Sigmoid colon (tissue), 7 donors: ENCODE results near the gene GNG2. TPM values are rescaled to one million over a fixed set of nuclear protein-coding genes. Genes with fewer than 3 reads are reported as not detected.

Experiments
- DNase-seq: peaks from one replicate; pipeline ENCODE4 v3.0.0-alpha.2; 2019
- H3K27ac ChIP-seq, 4 donors: fragments of 200-600 bp; sonication (generic); one replicate each; pipeline ENCODE4 v1.5.1; 2016 to 2019; ENCODE audit warnings: mild to moderate bottlenecking in 1 of 4
- H3K27me3 ChIP-seq, 3 donors: fragments of 200-600 bp; sonication (generic); one replicate each; pipeline ENCODE4 v1.5.1; 2019; ENCODE audit warnings: mild to moderate bottlenecking in 1 of 3
- H3K36me3 ChIP-seq, 4 donors: fragments of 200-600 bp; sonication (generic); one replicate each; pipeline ENCODE4 v1.5.1; 2016 to 2019
- H3K4me1 ChIP-seq, 4 donors: fragments of 200-600 bp; sonication (generic); one replicate each; pipeline ENCODE4 v1.5.1; 2017 to 2019
- H3K4me3 ChIP-seq, 4 donors: fragments of 200-600 bp; sonication (generic); one replicate each; pipeline ENCODE4 v1.5.1; 2017 to 2019; ENCODE audit warnings: mild to moderate bottlenecking in 2 of 4, moderate library complexity in 1 of 4
- H3K9me3 ChIP-seq, 4 donors: fragments of 200-600 bp in 3 of 4; sonication (generic) in 3 of 4; one replicate each; pipeline versions ENCODE4 v1.5.1 to v1.6.1; 2013 to 2019
- EP300 ChIP-seq, 4 donors: sonication (generic); formaldehyde crosslinking; IDR thresholded peaks; one replicate each; pipeline ENCODE4 v1.6.1; 2017; ENCODE audit warnings: antibody characterized with exemption in 4 of 4
- POLR2A ChIP-seq, 2 donors: fragments of 450-650 bp; IDR thresholded peaks; one replicate each; pipeline ENCODE4 v1.6.1; 2016; ENCODE audit warnings: antibody characterized with exemption in 2 of 2, mild to moderate bottlenecking in 2 of 2, moderate library complexity in 2 of 2
- POLR2AphosphoS5 ChIP-seq, 4 donors: sonication (generic); formaldehyde crosslinking; IDR thresholded peaks; one replicate each; pipeline ENCODE4 v1.6.1; 2017; ENCODE audit warnings: antibody characterized with exemption in 4 of 4
- whole genome bisulfite sequencing, 2 donors: extraction: QIAGEN DNeasy Blood & Tissue Kit; methylation state at CpG; one replicate each; pipeline ENCODE4 v1.1.7; 2013; 5-methylcytosine and 5-hydroxymethylcytosine counted together
- intact Hi-C: fragments of 100-400 bp; cut with DNase I; formaldehyde crosslinking; loops from one replicate; pipeline ENCODE4 v1.15.1; 2023
- polyA plus RNA-seq, 3 donors: library from polyadenylated mRNA; stranded (reverse); fragments of 200-250 nt; gene quantifications; one replicate each; pipeline ENCODE4 v1.2.3, GENCODE V29; 2013
- total RNA-seq, 4 donors: library from RNA; depleted of rRNA; stranded (reverse); fragments of >200 nt; gene quantifications; one replicate each; pipeline ENCODE4 v1.1.0, GENCODE V29; 2016
- TF ChIP-seq, protein P1 (sequence below), 4 experiments: fragments of 450-650 bp in 3 of 4; fragments of 200-600 bp in 1 of 4; IDR thresholded peaks; one replicate each; pipeline ENCODE4 v1.5.1; 2016 to 2019; ENCODE audit warnings: antibody characterized with exemption in 4 of 4, mild to moderate bottlenecking in 3 of 4, moderate library complexity in 2 of 4
- donor health status: healthy with polysubstance abuse.
- donor health status: Bipolar disorder and iron deficiency.
- donor health status: healthy.

The GNG2 gene
- total and polyA plus RNA-seq, 7 donors = 9.5 to 44.2 (median 27.3) TPM

DNA sequence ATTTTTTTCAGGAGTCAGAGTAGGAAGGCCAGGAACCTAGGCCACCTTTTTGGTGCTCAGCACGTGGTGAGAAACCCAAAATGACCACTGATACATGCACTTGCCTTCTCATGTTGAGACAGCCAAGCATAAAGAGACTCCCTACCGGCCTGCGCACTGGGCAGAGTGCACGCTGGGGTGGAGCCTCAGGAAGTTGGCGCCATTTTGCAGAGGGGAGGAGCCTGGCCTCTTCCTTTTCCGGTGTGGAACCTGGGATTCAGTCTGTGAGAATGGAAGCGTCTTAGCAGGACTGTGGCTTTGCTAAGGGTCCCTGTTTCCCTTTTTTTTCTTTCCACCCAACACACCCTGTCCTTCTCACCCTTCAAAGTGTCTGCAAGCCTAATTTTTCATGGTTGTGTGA is 66.0 kb downstream of the GNG2 start:
- Histone ChIP-seq H3K9me3 (no peaks in the 10 kb centered on the region), H3K4me1 (peaks cover 0 to 29% (median 12%) of the 10 kb centered on the region in 4 donors), H3K27me3 (no peaks in the 10 kb centered on the region), H3K4me3 (no peak overlapping the region), H3K27ac (no peak overlapping the region), H3K36me3 (no peaks in the 10 kb centered on the region)
- no peak for DNase-seq
- intact Hi-C loops = no loop called here
- WGBS, 2 donors = 96 to 97% methylated on average over 7 of the region's 7 CpGs
- TF ChIP-seq POLR2A (IDR thresholded peaks at IDR 0.05) (no peak), EP300 (IDR thresholded peaks at IDR 0.05) (no peak), POLR2AphosphoS5 (IDR thresholded peaks at IDR 0.05) (no peak)
- TF ChIP-seq, protein P1, sequence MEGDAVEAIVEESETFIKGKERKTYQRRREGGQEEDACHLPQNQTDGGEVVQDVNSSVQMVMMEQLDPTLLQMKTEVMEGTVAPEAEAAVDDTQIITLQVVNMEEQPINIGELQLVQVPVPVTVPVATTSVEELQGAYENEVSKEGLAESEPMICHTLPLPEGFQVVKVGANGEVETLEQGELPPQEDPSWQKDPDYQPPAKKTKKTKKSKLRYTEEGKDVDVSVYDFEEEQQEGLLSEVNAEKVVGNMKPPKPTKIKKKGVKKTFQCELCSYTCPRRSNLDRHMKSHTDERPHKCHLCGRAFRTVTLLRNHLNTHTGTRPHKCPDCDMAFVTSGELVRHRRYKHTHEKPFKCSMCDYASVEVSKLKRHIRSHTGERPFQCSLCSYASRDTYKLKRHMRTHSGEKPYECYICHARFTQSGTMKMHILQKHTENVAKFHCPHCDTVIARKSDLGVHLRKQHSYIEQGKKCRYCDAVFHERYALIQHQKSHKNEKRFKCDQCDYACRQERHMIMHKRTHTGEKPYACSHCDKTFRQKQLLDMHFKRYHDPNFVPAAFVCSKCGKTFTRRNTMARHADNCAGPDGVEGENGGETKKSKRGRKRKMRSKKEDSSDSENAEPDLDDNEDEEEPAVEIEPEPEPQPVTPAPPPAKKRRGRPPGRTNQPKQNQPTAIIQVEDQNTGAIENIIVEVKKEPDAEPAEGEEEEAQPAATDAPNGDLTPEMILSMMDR (IDR thresholded peaks at IDR 0.05) = no peak

DNA sequence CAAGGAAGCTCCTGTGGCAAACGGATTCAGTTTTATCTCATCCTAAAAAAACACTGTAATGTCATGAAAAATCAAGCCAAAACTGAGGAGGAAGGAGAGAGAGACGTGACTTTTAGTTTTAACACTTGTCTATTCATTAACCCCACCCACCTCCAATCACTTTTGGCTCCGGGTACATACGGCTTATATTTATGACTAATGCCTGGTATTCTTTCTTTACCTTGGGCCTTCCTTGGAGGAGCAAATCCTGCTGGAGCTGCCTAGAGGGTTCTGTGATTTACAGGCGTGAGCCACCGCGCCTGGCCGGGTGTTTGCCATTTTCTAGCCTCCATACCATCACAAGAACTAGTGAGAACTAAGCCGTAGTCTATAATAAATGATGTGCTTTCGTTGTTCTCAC is 68.2 kb downstream of the GNG2 start:
- Histone ChIP-seq H3K4me3 (no peak overlapping the region), H3K4me1 (peaks cover 0 to 21% (median 7%) of the 10 kb centered on the region in 4 donors), H3K9me3 (no peaks in the 10 kb centered on the region), H3K27ac (peak overlapping the region in 1 of 4 donors; percentile 31), H3K27me3 (no peaks in the 10 kb centered on the region), H3K36me3 (no peaks in the 10 kb centered on the region)
- intact Hi-C loops = no loop called here
- 83 to 91% methylated on average over 10 of the region's 10 CpGs for WGBS, 2 donors
- no peak for DNase-seq
- TF ChIP-seq POLR2AphosphoS5 (IDR thresholded peaks at IDR 0.05) (no peak), POLR2A (IDR thresholded peaks at IDR 0.05) (no peak), EP300 (IDR thresholded peaks at IDR 0.05) (no peak)
- TF ChIP-seq, protein P1 (IDR thresholded peaks at IDR 0.05) = no peak

DNA sequence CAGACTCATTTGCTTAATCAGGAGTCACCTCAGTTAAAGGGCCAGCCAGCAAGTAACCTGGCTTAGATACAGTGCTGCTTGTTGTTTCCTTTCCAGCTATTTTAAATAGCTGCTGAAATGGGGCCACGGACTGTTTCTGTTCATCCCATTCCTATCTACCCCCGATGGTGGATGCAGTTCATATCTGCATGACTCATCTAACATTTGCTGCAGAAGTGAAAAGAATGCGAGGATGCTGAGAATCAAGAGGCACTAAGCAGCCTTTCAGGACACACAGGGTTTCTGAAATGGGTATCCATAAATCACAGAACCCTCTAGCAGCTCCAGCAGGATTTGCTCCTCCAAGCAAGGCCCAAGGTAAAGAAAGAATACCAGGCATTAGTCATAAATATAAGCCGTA is 68.8 kb downstream of the GNG2 start:
- WGBS, 2 donors = 65 to 67% methylated on average over 4 of the region's 4 CpGs
- no peaks in the 10 kb centered on the region for H3K36me3 ChIP-seq
- peaks cover 0 to 21% (median 7%) of the 10 kb centered on the region in 4 donors for H3K4me1 ChIP-seq
- DNase-seq = no peak
- H3K27ac ChIP-seq = no peak overlapping the region
- intact Hi-C loops = no loop called here
- TF ChIP-seq POLR2A (IDR thresholded peaks at IDR 0.05) (no peak), POLR2AphosphoS5 (IDR thresholded peaks at IDR 0.05) (no peak), EP300 (IDR thresholded peaks at IDR 0.05) (no peak)
- TF ChIP-seq, protein P1 (IDR thresholded peaks at IDR 0.05) = no peak
- no peaks in the 10 kb centered on the region for H3K27me3 ChIP-seq
- H3K9me3 ChIP-seq = no peaks in the 10 kb centered on the region
- H3K4me3 ChIP-seq = no peak overlapping the region

DNA sequence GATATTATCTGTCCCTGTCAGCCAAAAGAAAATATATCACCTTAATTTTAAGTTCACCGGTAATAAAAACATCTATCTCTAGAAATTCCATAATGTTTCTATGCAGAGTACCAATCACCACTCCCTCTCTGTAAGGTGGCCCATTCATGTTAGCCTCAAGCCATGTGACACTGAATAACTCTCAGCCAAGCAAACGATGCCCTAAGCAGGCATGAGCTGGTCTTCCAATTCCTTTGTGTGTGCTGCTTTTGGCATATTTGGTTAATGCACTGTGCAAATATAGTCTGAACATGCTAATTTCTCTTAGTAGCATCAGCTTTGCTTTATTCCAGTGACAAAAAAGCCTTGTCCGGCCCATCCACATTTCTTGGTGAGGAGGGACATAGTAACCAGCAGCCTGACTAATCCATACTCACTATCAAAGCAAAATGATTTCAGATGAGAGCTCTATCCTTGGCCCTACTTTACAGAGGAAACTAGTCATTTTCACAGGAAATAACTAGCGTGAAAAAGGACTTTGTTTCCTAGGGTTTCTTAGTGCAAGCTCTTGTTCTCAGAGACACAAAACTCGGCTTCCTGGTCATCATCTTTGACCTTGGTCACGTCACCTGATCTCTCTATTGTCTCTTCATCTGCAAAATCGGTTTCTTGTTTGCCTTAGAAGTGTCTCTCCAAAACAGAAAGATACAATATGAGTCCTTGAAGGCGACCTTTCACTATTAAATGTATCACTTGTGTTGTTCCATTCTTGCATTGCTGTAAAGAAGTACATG is 69.7 kb downstream of the GNG2 start:
- Histone ChIP-seq H3K9me3 (no peaks in the 10 kb centered on the region), H3K27me3 (no peaks in the 10 kb centered on the region), H3K27ac (no peak overlapping the region), H3K4me3 (no peak overlapping the region), H3K36me3 (no peaks in the 10 kb centered on the region), H3K4me1 (peaks cover 0 to 21% (median 7%) of the 10 kb centered on the region in 4 donors)
- intact Hi-C loops = no loop called here
- TF ChIP-seq, protein P1 (IDR thresholded peaks at IDR 0.05) = no peak
- TF ChIP-seq POLR2AphosphoS5 (IDR thresholded peaks at IDR 0.05) = no peak
- TF ChIP-seq POLR2A (IDR thresholded peaks at IDR 0.05) = no peak
- TF ChIP-seq EP300 (IDR thresholded peaks at IDR 0.05) = no peak
- WGBS, 2 donors = 72 to 84% methylated on average over 8 of the region's 8 CpGs
- no peak for DNase-seq
